Parathyroid adenoma (tissue), 2 donors: ENCODE results near the gene CAPZB.
"Not testable (repeated sequence)": the region's sequence is repeated elsewhere in the genome, so short reads cannot be mapped to it uniquely, and the experiment has no call there.

ENCODE experiments used
- H2AFZ ChIP-seq: fragments of 300-600 bp; sonication (generic); one replicate; pipeline ENCODE4 v1.7.0; 2017; ENCODE audit warnings: antibody characterized with exemption, mild to moderate bottlenecking
- H3K27ac ChIP-seq: fragments of 300-600 bp; sonication (generic); one replicate; pipeline ENCODE4 v1.7.0; 2017
- H3K27me3 ChIP-seq: fragments of 300-600 bp; sonication (generic); one replicate; pipeline ENCODE4 v1.7.0; 2017; ENCODE audit warnings: low read length; ENCODE audit not compliant: control insufficient read depth, insufficient read depth
- H3K36me3 ChIP-seq: fragments of 300-600 bp; sonication (generic); one replicate; pipeline ENCODE4 v1.7.0; 2017; ENCODE audit warnings: low read length; ENCODE audit not compliant: control insufficient read depth, insufficient read depth
- H3K4me1 ChIP-seq: fragments of 300-600 bp; sonication (generic); one replicate; pipeline ENCODE4 v1.7.0; 2017; ENCODE audit warnings: control low read depth
- H3K4me2 ChIP-seq: fragments of 300-600 bp; sonication (generic); one replicate; pipeline ENCODE4 v1.7.0; 2017; ENCODE audit warnings: low read length
- H3K4me3 ChIP-seq: fragments of 300-600 bp; sonication (generic); one replicate; pipeline ENCODE4 v1.7.0; 2017; ENCODE audit warnings: low read depth, low read length
- H3K79me2 ChIP-seq: fragments of 300-600 bp; sonication (generic); one replicate; pipeline ENCODE4 v1.7.0; 2017; ENCODE audit warnings: control low read depth
- H3K9ac ChIP-seq: fragments of 300-600 bp; sonication (generic); one replicate; pipeline ENCODE4 v1.7.0; 2017; ENCODE audit warnings: mild to moderate bottlenecking
- H3K9me3 ChIP-seq: fragments of 300-600 bp; sonication (generic); one replicate; pipeline ENCODE4 v1.7.0; 2017; ENCODE audit warnings: low read length; ENCODE audit not compliant: control insufficient read depth
- CTCF ChIP-seq: fragments of 300-600 bp; sonication (generic); IDR thresholded peaks from one replicate; pipeline ENCODE4 v1.7.0; 2017; ENCODE audit warnings: antibody characterized with exemption, mild to moderate bottlenecking
- donor health status: primary hyperparathyroidism.

CAPZB gene

DNA sequence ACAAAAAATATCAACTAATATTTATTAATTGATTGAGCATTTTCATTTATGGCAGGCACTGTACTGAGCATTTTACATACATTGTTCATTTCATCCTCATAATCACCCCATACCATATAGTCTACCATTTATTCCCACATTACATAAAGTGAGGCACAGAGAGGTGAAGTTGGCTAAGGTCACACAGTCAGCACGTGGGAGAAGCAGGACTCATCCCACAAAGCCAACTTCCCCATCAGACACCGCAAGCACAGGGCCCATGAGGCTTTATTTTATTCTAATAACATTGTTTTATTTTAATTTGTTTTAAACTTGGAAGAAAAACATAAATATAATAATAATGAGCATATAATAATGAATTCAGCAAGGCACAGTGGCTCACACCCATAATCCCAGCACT lies 43.1 kb upstream of the CAPZB start:
- Histone ChIP-seq H3K4me1 (no peaks in the 10 kb centered on the region), H3K4me2 (no peak overlapping the region), H2AFZ (no peak overlapping the region), H3K27ac (no peak overlapping the region), H3K9ac (no peak overlapping the region), H3K36me3 (no peaks in the 10 kb centered on the region), H3K27me3 (no peaks in the 10 kb centered on the region), H3K9me3 (no peaks in the 10 kb centered on the region), H3K4me3 (no peak overlapping the region), H3K79me2 (no peaks in the 10 kb centered on the region)
- TF ChIP-seq CTCF = no peak

GRCh38 chr1:19525607-19526545 lies 40.5 kb upstream of the CAPZB start:
- no peak overlapping the region for H3K27ac ChIP-seq
- H2AFZ ChIP-seq = no peak overlapping the region
- no peaks in the 10 kb centered on the region for H3K27me3 ChIP-seq

GRCh38 chr1:19524791-19525190 lies 39.5 kb upstream of the CAPZB start:
- Histone ChIP-seq H3K4me3 (no peak overlapping the region), H3K27ac (no peak overlapping the region), H3K36me3 (no peaks in the 10 kb centered on the region), H3K9ac (no peak overlapping the region), H3K79me2 (no peaks in the 10 kb centered on the region), H3K4me1 (no peaks in the 10 kb centered on the region), H2AFZ (no peak overlapping the region), H3K27me3 (no peaks in the 10 kb centered on the region), H3K9me3 (no peaks in the 10 kb centered on the region), H3K4me2 (no peak overlapping the region)
- TF ChIP-seq CTCF = no peak

More at GRCh38 chr1:19525607-19526545, 40.5 kb upstream of the CAPZB start:
- no peaks in the 10 kb centered on the region for H3K36me3 ChIP-seq
- H3K79me2 ChIP-seq = no peaks in the 10 kb centered on the region
- no peak overlapping the region for H3K4me3 ChIP-seq
- H3K4me2 ChIP-seq = no peak overlapping the region
- no peaks in the 10 kb centered on the region for H3K4me1 ChIP-seq
- no peak for TF ChIP-seq CTCF
- no peaks in the 10 kb centered on the region for H3K9me3 ChIP-seq
- no peak overlapping the region for H3K9ac ChIP-seq

DNA sequence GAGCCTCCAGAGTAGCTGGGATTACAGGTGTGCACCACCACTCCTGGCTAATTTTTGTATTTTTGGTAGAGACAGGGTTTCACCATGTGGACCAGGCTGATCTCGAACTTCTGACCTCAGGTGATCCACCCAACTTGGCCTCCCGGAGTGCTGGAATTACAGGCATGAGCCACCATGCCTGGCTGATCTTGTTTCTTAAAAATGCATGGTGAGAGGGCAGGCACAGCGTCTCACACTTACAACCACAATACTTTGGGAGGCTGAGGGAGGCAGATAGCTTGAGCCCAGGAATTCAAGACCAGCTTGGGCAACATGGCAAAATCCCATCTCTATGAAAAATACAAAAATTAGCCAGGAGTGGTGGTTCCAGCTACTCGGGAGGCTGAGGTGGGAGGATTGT lies 37.2 kb upstream of the CAPZB start:
- not testable (repeated sequence) for H3K9me3 ChIP-seq, H2AFZ ChIP-seq, H3K9ac ChIP-seq, H3K27ac ChIP-seq, H3K4me2 ChIP-seq, H3K4me1 ChIP-seq, H3K36me3 ChIP-seq, H3K79me2 ChIP-seq, H3K27me3 ChIP-seq, H3K4me3 ChIP-seq

GRCh38 chr1:19521411-19521810 lies 36.1 kb upstream of the CAPZB start:
- no peak for TF ChIP-seq CTCF
- H3K4me2 ChIP-seq = no peak overlapping the region

More at GRCh38 chr1:19521411-19521810, 36.1 kb upstream of the CAPZB start:
- Histone ChIP-seq H3K4me1 (no peaks in the 10 kb centered on the region), H3K9me3 (no peaks in the 10 kb centered on the region), H3K27me3 (no peaks in the 10 kb centered on the region), H2AFZ (no peak overlapping the region), H3K4me3 (no peak overlapping the region), H3K9ac (no peak overlapping the region), H3K36me3 (no peaks in the 10 kb centered on the region), H3K27ac (no peak overlapping the region), H3K79me2 (no peaks in the 10 kb centered on the region)
